HG03159 (cell line): ENCODE results near the gene DACH2.
"Not testable (repeated sequence)": the region's sequence is repeated elsewhere in the genome, so short reads cannot be mapped to it uniquely, and the experiment has no call there.

Experiments
- ATAC-seq: cut with Tn5 transposase; IDR thresholded peaks from one replicate; pipeline ENCODE4 v1.9.1; 2021; ENCODE audit warnings: mild to moderate bottlenecking, moderate library complexity; ENCODE audit not compliant: unreplicated experiment

The DACH2 gene

DNA sequence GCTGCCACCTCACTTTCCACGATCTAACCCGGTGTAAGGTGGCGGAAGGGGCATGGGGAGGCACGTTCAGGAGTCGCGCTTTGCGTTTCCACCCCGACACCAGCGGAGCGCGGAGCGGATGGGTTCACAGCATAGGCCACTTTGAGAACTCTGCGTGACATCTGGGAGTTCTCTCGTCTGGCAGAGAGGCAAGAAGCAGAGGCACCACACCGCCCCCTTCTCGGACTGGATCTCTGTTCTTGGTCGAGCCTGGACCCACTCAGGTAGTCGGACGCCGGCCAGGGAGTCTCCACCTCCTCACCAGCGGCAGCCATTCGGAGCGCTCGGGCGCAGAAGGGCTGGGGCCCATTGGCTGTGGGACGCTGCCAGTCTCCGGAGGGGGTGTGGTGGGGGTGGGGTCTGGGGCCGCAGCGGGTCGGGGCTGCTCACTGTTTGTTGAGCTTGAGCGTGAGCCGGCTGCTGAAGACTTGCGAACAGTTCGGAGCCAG, at the start of gene DACH2:
TSS of gene DACH2 (plus strand) at position 428 of the 488 bp plus-strand sequence.
- ATAC-seq = peak; percentile 97

- no peak for ATAC-seq
Measured at GRCh38 chrX:86102341-86102740, 45.9 kb upstream of the DACH2 start.

DNA sequence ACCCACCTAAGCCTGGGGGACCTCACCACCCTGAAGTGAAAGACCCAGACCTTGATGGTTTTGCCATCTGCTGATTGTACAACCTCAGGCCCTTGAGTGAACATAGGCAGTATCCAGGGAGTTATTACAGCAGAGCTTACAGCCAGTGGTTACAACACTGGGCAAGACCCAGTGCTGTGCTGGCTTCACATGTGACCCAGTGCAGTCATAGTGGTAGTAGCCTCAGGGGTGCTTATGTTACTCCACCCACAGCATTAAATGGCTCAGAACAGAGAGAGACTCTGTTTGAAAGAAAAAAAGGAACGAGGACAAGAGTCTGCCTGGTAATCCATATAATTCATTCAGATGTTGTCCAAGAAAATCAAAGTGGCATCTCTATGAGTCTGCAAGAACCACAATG, 45.2 kb upstream of the DACH2 start:
- no peak for ATAC-seq

DNA sequence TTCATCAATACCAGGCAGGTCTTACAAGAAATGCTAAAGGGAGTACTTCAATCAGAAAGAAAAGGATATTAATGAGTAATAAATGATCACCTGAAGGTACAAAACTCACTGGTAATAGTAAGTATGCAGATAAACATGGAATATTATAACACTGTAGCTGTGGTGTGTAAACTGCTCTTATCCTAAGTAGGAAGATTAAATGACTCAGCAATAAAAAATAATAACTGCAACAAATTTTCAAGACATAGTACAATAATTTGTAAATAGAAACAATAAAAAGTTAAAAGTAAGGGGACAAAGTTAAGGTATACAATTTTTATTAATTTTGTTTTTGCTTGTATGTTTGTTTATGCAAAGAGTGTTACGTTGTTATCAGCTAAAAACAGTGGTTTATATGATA, 43.7 kb upstream of the DACH2 start:
- no peak for ATAC-seq

GRCh38 chrX:86121916-86122315, 26.3 kb upstream of the DACH2 start:
- no peak for ATAC-seq

DNA sequence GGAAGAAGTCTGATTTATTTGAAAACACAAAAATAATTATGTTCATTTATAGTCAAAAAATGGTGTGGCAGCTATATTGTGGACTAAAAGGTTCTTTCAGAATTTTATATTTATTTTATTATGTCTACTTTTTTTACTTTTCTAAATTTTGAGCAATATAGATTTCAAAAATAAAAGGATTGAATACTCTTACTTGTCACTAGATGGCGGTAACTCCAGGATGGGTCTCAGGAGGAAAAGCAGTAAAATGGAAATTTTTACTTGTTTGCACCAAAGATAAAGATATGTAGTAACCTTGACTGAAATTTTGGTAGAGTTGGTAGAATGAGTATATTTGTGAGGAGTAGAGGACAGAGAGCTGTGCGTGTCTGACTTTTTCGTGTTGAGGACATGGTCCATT, 14.5 kb upstream of the DACH2 start:
- peak; percentile 72 for ATAC-seq

DNA sequence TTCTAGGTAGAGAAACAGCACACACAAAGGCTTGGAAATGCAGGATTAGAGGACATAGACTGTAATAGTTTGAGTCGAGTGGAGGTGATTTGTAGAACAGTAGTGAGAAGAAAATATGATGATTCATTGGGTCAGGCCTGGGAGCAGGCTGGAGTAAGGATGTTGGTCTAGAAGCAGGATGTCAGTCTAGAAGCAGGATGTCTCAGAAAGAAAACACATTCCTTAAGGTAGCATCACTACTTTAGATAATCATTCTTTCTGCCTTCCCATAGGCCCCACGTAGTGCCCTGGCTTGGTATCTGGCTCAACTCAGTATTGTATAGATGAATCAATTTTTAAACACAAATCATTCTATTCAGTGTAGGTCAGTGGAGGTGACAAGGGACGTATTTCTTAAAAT, 11.2 kb upstream of the DACH2 start:
- no peak for ATAC-seq

DNA sequence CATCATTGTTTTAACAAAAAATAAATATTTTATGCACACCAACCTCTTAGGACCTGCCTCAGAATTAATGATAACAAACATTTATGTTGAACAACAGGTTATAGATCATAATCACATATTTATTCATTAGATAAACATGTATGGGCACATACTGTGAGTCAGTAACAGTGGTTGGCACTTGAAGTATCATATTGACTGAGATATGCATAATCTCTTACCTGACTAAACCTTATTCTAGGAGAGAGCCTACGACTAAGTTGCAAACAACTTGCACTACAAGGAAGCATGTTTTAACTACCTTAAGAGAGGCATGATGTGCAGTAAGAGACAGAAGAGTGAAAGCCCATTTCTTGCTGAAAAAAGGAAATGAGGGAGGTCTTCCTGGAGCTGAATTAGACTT, 6.5 kb upstream of the DACH2 start:
- no peak for ATAC-seq

DNA sequence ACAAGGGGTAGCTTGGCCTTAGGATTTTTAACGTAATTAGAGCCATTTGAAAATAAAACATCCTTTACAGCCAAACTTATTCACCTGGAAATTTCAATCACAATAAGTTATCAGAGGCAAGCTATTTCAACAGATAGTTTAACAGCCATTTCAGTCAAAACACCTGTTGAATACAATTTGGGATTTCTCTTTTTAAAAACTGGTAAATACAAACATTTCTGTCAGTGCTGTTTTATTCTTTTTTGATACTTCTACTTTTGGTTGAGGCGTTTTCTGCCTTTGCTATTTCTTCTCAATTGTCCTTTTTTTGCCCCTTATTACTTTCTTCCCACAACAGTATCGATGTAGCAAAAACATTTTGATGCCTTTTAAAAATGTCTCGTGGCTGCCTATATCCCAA, 2.1 kb upstream of the DACH2 start:
- ATAC-seq = no peak

DNA sequence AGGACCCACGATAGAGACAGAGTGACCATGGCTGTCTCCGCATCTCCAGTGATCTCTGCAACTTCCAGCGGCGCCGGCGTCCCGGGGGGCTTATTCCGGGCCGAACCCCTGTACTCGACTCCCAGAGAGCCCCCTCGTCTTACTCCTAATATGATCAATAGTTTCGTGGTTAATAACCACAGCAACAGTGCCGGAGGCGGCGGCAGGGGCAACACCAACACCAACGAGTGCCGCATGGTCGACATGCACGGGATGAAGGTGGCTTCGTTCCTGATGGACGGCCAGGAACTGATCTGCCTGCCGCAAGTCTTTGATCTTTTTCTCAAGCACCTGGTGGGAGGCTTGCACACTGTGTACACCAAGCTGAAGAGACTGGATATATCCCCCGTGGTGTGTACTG, 343 bp downstream of the DACH2 start:
- ATAC-seq = no peak

- ATAC-seq = no peak
Measured at GRCh38 chrX:86149119-86149518, 868 bp downstream of the DACH2 start.

DNA sequence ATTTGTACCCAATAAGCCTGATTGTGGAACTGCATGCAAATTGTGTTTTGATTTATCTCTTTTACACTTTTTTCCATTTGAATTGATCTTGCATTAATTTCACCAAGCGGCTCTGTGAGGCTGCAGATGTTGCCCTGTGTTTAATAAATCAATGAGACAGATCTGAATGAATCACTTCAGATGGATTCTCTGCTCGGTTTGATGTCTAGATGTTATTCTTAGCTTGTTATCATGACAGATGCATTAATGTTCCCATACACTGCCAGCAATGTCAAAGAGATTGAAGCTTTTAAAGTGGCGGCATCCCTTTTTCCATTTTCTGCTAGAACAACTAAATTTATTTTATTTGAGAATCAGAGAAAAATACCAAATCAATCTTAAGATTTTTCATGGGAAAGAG, 6.3 kb downstream of the DACH2 start:
- no peak for ATAC-seq

- peak; percentile 75 for ATAC-seq
Measured at GRCh38 chrX:86171366-86171765, 23.1 kb downstream of the DACH2 start.

DNA sequence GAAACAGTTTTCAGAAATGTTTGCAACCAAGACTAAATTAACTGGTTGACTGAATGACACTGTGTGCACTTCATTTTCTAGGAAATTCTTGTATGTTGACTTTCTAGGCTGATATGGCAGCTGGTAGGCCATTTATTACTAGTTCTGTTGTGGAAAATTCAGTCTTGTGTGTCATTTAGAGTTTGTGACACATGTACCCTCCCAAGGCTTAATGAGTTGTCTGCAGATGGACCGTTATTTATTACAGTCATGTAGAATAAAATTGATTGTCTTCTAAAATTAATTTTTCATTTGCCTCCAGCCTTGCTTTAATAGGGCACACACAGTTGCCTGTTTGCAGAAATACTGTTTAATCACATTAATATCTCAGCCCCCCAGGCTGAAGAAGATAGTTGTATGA, 30.7 kb downstream of the DACH2 start:
- ATAC-seq = no peak

- not testable (repeated sequence) for ATAC-seq
Measured at GRCh38 chrX:86181325-86181724, 33.1 kb downstream of the DACH2 start.

DNA sequence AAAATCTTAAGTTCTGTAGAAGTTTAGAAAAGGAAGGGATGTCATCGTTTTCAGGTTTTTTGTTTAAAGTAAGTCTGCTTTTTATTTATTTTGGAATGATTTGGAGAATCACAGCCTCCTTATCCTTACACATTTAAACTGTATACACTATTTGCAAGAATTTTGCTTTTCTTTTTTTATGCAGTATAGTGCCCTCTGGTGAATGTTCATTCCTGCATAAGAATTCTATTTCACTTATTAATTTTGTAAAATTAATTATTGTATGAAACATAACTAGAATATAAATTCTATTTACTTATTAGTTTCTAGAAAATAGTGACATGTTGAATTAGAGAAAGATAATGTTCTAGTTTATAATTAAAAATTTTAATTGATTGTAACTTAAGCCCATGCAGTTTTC, 44.6 kb downstream of the DACH2 start:
- ATAC-seq = no peak

- no peak for ATAC-seq
Measured at GRCh38 chrX:86194758-86195157, 46.5 kb downstream of the DACH2 start.

- no peak for ATAC-seq
Measured at GRCh38 chrX:86195343-86195742, 47.1 kb downstream of the DACH2 start.

DNA sequence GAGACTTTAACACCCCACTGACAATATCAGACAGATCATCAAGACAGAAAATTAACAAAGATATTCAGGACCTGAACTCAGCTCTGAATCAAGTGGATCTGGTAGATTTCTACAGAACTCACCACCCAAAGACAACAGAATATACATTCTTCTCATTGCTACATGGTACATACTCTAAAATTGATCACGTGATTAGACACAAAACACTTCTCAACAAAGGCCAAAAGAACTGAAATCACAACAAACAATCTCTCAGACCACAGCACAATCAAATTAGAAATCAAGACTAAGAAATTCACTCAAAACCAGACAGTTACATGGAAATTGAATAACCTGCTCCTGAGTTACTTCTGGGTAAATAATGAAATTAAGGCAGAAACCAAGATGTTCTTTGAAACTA, 49.6 kb downstream of the DACH2 start:
- ATAC-seq = no peak

- ATAC-seq = no peak
Measured at GRCh38 chrX:86210772-86211171, 62.5 kb downstream of the DACH2 start.

GRCh38 chrX:86215260-86215659, 67.0 kb downstream of the DACH2 start:
- ATAC-seq = no peak

DNA sequence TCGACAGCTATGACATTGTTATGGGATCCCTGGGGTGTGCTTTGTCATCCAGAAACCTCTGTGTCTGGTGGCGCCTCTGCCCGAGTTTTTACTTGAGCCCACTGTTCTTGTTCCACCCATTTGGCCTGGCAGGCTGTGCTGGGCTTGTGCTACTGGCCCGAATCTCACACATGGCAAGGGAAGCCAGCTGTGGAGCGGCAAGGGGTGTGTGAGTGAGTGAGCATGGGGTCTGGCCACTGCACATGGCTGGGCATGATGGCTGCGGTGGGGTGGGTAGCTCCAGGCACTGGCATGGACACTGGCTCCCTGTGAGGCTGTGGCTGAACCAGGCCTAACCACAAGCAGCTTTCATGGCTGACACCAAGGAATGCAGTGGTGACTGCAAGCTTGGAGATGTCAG, 89.2 kb downstream of the DACH2 start:
- no peak for ATAC-seq

DNA sequence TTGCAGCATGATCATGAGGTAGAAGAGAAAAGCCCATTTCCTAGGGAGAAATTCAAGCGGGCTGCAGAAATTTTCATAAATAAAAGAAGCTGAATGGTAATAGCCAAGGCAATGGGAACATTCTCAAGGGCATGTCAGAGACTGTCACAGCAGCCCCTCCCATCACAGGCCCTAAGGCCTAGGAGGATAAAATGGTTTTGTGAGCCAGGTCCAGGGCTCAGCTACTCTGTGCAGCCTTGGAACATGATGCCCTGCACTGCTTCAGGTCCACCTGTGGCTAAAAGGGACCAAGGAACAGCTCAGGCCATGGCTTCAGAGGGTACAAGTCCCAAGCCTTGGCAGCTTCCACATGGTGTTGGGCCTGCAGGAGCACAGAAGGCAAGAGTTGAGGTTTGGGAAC, 93.3 kb downstream of the DACH2 start:
- ATAC-seq = no peak

DNA sequence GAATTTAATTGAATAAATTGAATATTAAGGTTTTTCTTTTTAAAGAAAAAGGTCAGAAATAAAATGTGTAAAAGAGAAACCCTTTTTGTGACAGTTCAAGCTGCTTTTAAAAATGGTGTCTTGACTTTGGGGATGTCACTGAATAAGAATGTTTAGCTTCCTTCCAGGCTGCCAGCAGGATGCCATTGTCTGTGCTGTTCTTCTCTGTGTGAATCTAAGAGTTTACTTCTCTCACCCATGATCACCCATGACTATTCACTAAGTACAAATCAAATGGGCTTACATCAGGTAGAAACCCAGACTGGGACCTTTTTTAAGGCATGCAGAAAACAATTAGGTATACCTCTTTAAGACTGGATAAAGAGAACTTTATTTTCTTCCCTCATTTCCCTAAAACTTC, 115.3 kb downstream of the DACH2 start:
- ATAC-seq = no peak
